CD14-positive monocyte (primary cell): ENCODE measurements around the gene LRRC47. TPM values are rescaled to one million over a fixed set of nuclear protein-coding genes. Genes with fewer than 3 reads are reported as not detected.

Experiments used
- DNase-seq, 3 donors: peaks; one replicate each; pipeline ENCODE4 v3.0.0-alpha.2; 2011 to 2022
- H2AFZ ChIP-seq: 2 replicates; pipeline ENCODE4 v1.6.0; 2012; ENCODE audit warnings: mild to moderate bottlenecking, low read depth, low read length, inconsistent platforms; ENCODE audit not compliant: insufficient read depth, poor library complexity, severe bottlenecking
- H3K27ac ChIP-seq, 2 donors: 1 replicate in 1 of 2; 2 replicates in 1 of 2; pipeline ENCODE4 v1.5.1; 2012 to 2013; ENCODE audit warnings: low read length in 2 of 2, control low read depth in 1 of 2, inconsistent platforms in 1 of 2, low read depth in 1 of 2, mild to moderate bottlenecking in 1 of 2
- H3K27me3 ChIP-seq, 2 donors: one replicate each; pipeline versions ENCODE4 v1.6.0 to v1.6.1; 2011 to 2013; ENCODE audit warnings: low read length in 2 of 2; ENCODE audit not compliant: control insufficient read depth in 2 of 2, insufficient read depth in 2 of 2
- H3K36me3 ChIP-seq, 2 donors: replicated peaks in 1 of 2; 1 replicate in 1 of 2; 2 replicates in 1 of 2; pipeline versions ENCODE4 v1.5.1 to v1.6.1; 2012 to 2013; ENCODE audit warnings: low read length in 2 of 2, control low read depth in 1 of 2, inconsistent platforms in 1 of 2, mild to moderate bottlenecking in 1 of 2; ENCODE audit not compliant: insufficient read depth in 2 of 2, control insufficient read depth in 1 of 2
- H3K4me1 ChIP-seq, 2 donors: 1 replicate in 1 of 2; 2 replicates in 1 of 2; pipeline versions ENCODE4 v1.5.1 to v1.6.1; 2012 to 2013; ENCODE audit warnings: low read length in 2 of 2, control low read depth in 1 of 2, inconsistent platforms in 1 of 2, mild to moderate bottlenecking in 1 of 2, moderate library complexity in 1 of 2; ENCODE audit not compliant: insufficient read depth in 2 of 2, control insufficient read depth in 1 of 2
- H3K4me2 ChIP-seq: replicated peaks from 2 replicates; pipeline ENCODE3; 2012; ENCODE audit warnings: low read length, moderate library complexity, mild to moderate bottlenecking; ENCODE audit not compliant: poor library complexity, severe bottlenecking; ENCODE audit errors: extremely low read depth
- H3K4me3 ChIP-seq, 3 experiments: fragments of 200-600 bp in 1 of 3; sonication (generic) in 1 of 3; replicated peaks in 1 of 3; 1 replicate in 2 of 3; 2 replicates in 1 of 3; pipeline ENCODE4 v1.5.1; 2011 to 2013; ENCODE audit warnings: low read length in 3 of 3, mild to moderate bottlenecking in 3 of 3, control low read depth in 2 of 3, low read depth in 2 of 3, inconsistent platforms in 1 of 3, moderate library complexity in 1 of 3
- H3K79me2 ChIP-seq: 2 replicates; pipeline ENCODE4 v1.6.0; 2012; ENCODE audit warnings: mild to moderate bottlenecking, control low read depth, inconsistent platforms, low read length, moderate library complexity; ENCODE audit not compliant: insufficient read depth
- H3K9ac ChIP-seq: 2 replicates; pipeline ENCODE4 v1.6.0; 2017; ENCODE audit warnings: low read length, mild to moderate bottlenecking; ENCODE audit not compliant: insufficient read depth, poor library complexity, severe bottlenecking
- H3K9me3 ChIP-seq, 2 donors: replicated peaks in 1 of 2; 1 replicate in 1 of 2; 2 replicates in 1 of 2; pipeline versions ENCODE4 v1.5.1 to v1.6.1; 2012 to 2013; ENCODE audit warnings: low read length in 2 of 2, control low read depth in 1 of 2; ENCODE audit not compliant: control insufficient read depth in 1 of 2, insufficient read depth in 1 of 2
- H4K20me1 ChIP-seq: 2 replicates; pipeline ENCODE4 v1.6.0; 2012; ENCODE audit warnings: mild to moderate bottlenecking, low read length, control low read depth, moderate library complexity; ENCODE audit not compliant: insufficient read depth
- H3K27ac Mint-ChIP-seq, 7 donors: one replicate each; pipeline ENCODE4 v1.8.0; 2020; ENCODE audit warnings: mild to moderate bottlenecking in 7 of 7, mixed read lengths in 7 of 7, moderate library complexity in 6 of 7, inconsistent platforms in 2 of 7
- H3K27me3 Mint-ChIP-seq, 3 donors: one replicate each; pipeline ENCODE4 v1.8.0; 2021 to 2022; ENCODE audit warnings: low read depth in 3 of 3, mild to moderate bottlenecking in 3 of 3, mixed read lengths in 3 of 3, moderate library complexity in 3 of 3, inconsistent platforms in 1 of 3
- H3K36me3 Mint-ChIP-seq, 2 donors: one replicate each; pipeline ENCODE4 v1.8.0; 2020; ENCODE audit warnings: mixed read lengths in 2 of 2, inconsistent platforms in 1 of 2, mild to moderate bottlenecking in 1 of 2
- H3K4me1 Mint-ChIP-seq: one replicate; pipeline ENCODE4 v1.8.0; 2020; ENCODE audit warnings: mild to moderate bottlenecking, mixed read lengths
- H3K4me3 Mint-ChIP-seq, 2 donors: one replicate each; pipeline ENCODE4 v1.8.0; 2020; ENCODE audit warnings: mild to moderate bottlenecking in 2 of 2, mixed read lengths in 2 of 2, moderate library complexity in 1 of 2
- H3K9me3 Mint-ChIP-seq, 7 donors: one replicate each; pipeline ENCODE4 v1.8.0; 2020 to 2022; ENCODE audit warnings: mixed read lengths in 7 of 7, mild to moderate bottlenecking in 6 of 7, moderate library complexity in 6 of 7, inconsistent platforms in 2 of 7
- CTCF ChIP-seq: fragments of 200-600 bp; IDR thresholded peaks from one replicate; pipeline ENCODE4 v1.8.0; 2022; ENCODE audit warnings: antibody characterized with exemption, mild to moderate bottlenecking
- WGBS: methylation state at CpG from one replicate; pipeline ENCODE4 v1.1.5; 2013; ENCODE audit warnings: missing lambda C conversion rate; ENCODE audit not compliant: insufficient coverage; 5-methylcytosine and 5-hydroxymethylcytosine counted together
- intact Hi-C, 2 donors: fragments of 100-400 bp; cut with micrococcal nuclease; formaldehyde crosslinking; loops; one replicate each; pipeline versions ENCODE4 v1.15.0 to v1.15.1; 2023
- polyA plus RNA-seq, 3 donors: library from polyadenylated mRNA; depleted of rRNA in 1 of 3; unstranded in 2 of 3; stranded (reverse) in 1 of 3; fragments of 300-500 nt in 2 of 3; fragments of >200 nt in 1 of 3; fragmentation: Illumina TruSeq in 2 of 3; gene quantifications; 1 replicate in 2 of 3; 2 replicates in 1 of 3; pipeline ENCODE4 v1.2.3, GENCODE V29; 2012 to 2021

The LRRC47 gene
- polyA plus RNA-seq, 3 donors: 17.8 to 24.8 (median 18.0) TPM

- TF ChIP-seq CTCF: no peak
- WGBS: 94% methylated on average over 11 of the region's 20 CpGs
- Mint-ChIP-seq H3K36me3 (no peaks in the 10 kb centered on the region), H3K27ac (peak overlapping the region in 1 of 7 donors; percentile 15), H3K4me3 (no peak overlapping the region), H3K27me3 (peaks cover 6 to 12% (median 8%) of the 10 kb centered on the region in 3 donors), H3K4me1 (no peaks in the 10 kb centered on the region), H3K9me3 (peaks cover 0 to 3% (median 0%) of the 10 kb centered on the region in 7 donors)
- intact Hi-C loops: no loop called here
- Histone ChIP-seq H3K36me3 (no peaks in the 10 kb centered on the region), H3K9me3 (no peaks in the 10 kb centered on the region), H3K79me2 (no peaks in the 10 kb centered on the region), H3K9ac (no peak overlapping the region), H2AFZ (no peak overlapping the region), H3K4me3 (no peak overlapping the region), H3K27me3 (no peaks in the 10 kb centered on the region), H3K4me2 (no peak overlapping the region), H3K4me1 (no peaks in the 10 kb centered on the region), H3K27ac (no peak overlapping the region), H4K20me1 (no peaks in the 10 kb centered on the region)
- DNase-seq: no peak
Measured at GRCh38 chr1:3753656-3754454, 42.4 kb downstream of the LRRC47 start.

DNA sequence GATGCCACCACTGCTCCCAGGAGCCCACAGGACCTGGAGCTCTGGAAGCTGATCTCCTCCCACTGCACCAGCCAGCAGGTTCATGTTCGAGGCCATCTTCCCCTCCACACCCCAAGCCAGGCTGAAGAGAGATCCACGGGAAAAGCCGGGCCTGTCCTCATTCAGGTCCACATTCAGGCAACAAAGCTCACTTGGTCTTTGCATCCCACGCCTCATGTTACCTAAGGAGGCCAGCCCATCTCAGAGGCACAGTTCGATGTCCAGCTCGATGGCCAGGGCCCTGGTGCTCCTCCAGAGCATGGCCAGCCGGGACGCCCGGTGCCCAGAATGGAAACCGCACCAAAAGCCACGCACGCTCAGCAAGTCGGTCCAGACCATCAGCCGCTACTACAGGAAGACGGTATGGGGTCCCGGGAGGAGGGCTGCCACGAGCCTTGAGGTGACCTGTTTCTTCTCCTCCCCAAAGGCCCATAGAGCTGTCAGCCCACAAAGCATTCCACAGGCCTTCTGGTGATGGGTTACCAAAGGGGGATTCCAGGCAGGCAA, 43.8 kb downstream of the LRRC47 start, which contains the start of gene CCDC27:
Gene CCDC27 (plus strand): TSS at position 51 of the 546 bp plus-strand sequence. CDS start 32 bp downstream, at position 83.
- no peaks in the 10 kb centered on the region for H3K36me3 Mint-ChIP-seq
- H3K4me2 ChIP-seq: no peak within 1 kb of the TSS
- H3K79me2 ChIP-seq: no peaks in the 10 kb centered on the region
- peak within 1 kb of the TSS in 1 of 7 donors; percentile 69 for H3K27ac Mint-ChIP-seq
- no peaks in the 10 kb centered on the region for H3K9me3 ChIP-seq
- TF ChIP-seq CTCF: no peak
- H4K20me1 ChIP-seq: no peaks in the 10 kb centered on the region
- H3K27me3 Mint-ChIP-seq: peaks cover 6 to 14% (median 6%) of the 10 kb centered on the region in 3 donors
- H2AFZ ChIP-seq: no peak within 1 kb of the TSS
- H3K9me3 Mint-ChIP-seq: peaks cover 0 to 3% (median 0%) of the 10 kb centered on the region in 7 donors
- DNase-seq: no peak
- no peak within 1 kb of the TSS for H3K9ac ChIP-seq
- H3K4me3 ChIP-seq: no peak within 1 kb of the TSS
- H3K4me1 ChIP-seq: peaks cover 6 to 7% of the 10 kb centered on the region in 2 donors
- peaks cover 9% of the 10 kb centered on the region for H3K4me1 Mint-ChIP-seq
- no peaks in the 10 kb centered on the region for H3K36me3 ChIP-seq
- WGBS: 87% methylated on average over 12 of the region's 17 CpGs
- intact Hi-C loops: no loop called here
- H3K27me3 ChIP-seq: no peaks in the 10 kb centered on the region
- H3K27ac ChIP-seq: no peak within 1 kb of the TSS
- no peak within 1 kb of the TSS for H3K4me3 Mint-ChIP-seq
